Liver (tissue), 9 donors: Measurements from ENCODE around the gene ALMS1. TPM values are rescaled to one million over a fixed set of nuclear protein-coding genes. Genes with fewer than 3 reads are reported as not detected.

Source experiments
- DNase-seq: peaks from one replicate; pipeline ENCODE4 v3.0.0-alpha.2; 2017; ENCODE audit warnings: low spot score
- H3K27ac ChIP-seq, 2 donors: one replicate each; pipeline ENCODE4 v1.7.0; 2013; ENCODE audit warnings: inconsistent platforms in 2 of 2, low read length in 2 of 2, control low read depth in 1 of 2, low read depth in 1 of 2, mild to moderate bottlenecking in 1 of 2
- H3K27me3 ChIP-seq, 4 donors: one replicate each; pipeline versions ENCODE4 v1.6.1 to v1.7.0; 2013; ENCODE audit warnings: low read length in 3 of 4, inconsistent platforms in 1 of 4, mild to moderate bottlenecking in 1 of 4, moderate library complexity in 1 of 4; ENCODE audit not compliant: control insufficient read depth in 4 of 4, insufficient read depth in 4 of 4
- H3K36me3 ChIP-seq, 4 donors: one replicate each; pipeline versions ENCODE4 v1.6.1 to v1.7.0; 2013; ENCODE audit warnings: low read length in 3 of 4, mild to moderate bottlenecking in 3 of 4, low read depth in 1 of 4, moderate library complexity in 1 of 4; ENCODE audit not compliant: control insufficient read depth in 4 of 4, insufficient read depth in 3 of 4
- H3K4me1 ChIP-seq, 4 donors: one replicate each; pipeline versions ENCODE4 v1.6.1 to v1.7.0; 2013; ENCODE audit warnings: low read length in 3 of 4, mild to moderate bottlenecking in 3 of 4, moderate library complexity in 1 of 4; ENCODE audit not compliant: control insufficient read depth in 4 of 4, insufficient read depth in 4 of 4
- H3K4me3 ChIP-seq, 3 donors: one replicate each; pipeline versions ENCODE4 v1.6.1 to v1.7.0; 2013; ENCODE audit warnings: low read length in 3 of 3, control low read depth in 1 of 3, low read depth in 1 of 3, mild to moderate bottlenecking in 1 of 3
- H3K9ac ChIP-seq, 2 donors: one replicate each; pipeline ENCODE4 v1.7.0; 2013; ENCODE audit warnings: low read length in 2 of 2, mild to moderate bottlenecking in 2 of 2, moderate library complexity in 2 of 2, control low read depth in 1 of 2, low read depth in 1 of 2
- H3K9me3 ChIP-seq, 4 donors: one replicate each; pipeline versions ENCODE4 v1.6.1 to v1.7.0; 2013; ENCODE audit warnings: low read length in 3 of 4; ENCODE audit not compliant: control insufficient read depth in 4 of 4
- EGR1 ChIP-seq, 2 donors: IDR thresholded peaks; 2 replicates each; pipeline ENCODE4 v1.6.1; 2016 to 2018; ENCODE audit warnings: antibody characterized with exemption in 2 of 2, low read depth in 2 of 2
- FOXA1 ChIP-seq: IDR thresholded peaks from 2 replicates; pipeline ENCODE4 v1.6.1; 2016; ENCODE audit warnings: antibody characterized with exemption
- FOXA2 ChIP-seq: IDR thresholded peaks from 2 replicates; pipeline ENCODE4 v1.6.1; 2016; ENCODE audit warnings: antibody characterized with exemption
- GABPA ChIP-seq, 2 donors: IDR thresholded peaks in 1 of 2; conservative IDR thresholded peaks in 1 of 2; 2 replicates each; pipeline ENCODE4 v1.6.1; 2016; ENCODE audit warnings: antibody characterized with exemption in 2 of 2, mild to moderate bottlenecking in 1 of 2, moderate library complexity in 1 of 2
- HNF4A ChIP-seq, 2 donors: conservative IDR thresholded peaks; 2 replicates each; pipeline ENCODE4 v1.6.1; 2016; ENCODE audit warnings: antibody characterized with exemption in 2 of 2, mild to moderate bottlenecking in 2 of 2
- HNF4G ChIP-seq: IDR thresholded peaks from 2 replicates; pipeline ENCODE4 v1.6.1; 2016; ENCODE audit warnings: antibody characterized with exemption
- JUND ChIP-seq, 2 donors: IDR thresholded peaks; 2 replicates each; pipeline ENCODE4 v1.6.1; 2016; ENCODE audit warnings: antibody characterized with exemption in 2 of 2
- NR2F2 ChIP-seq: IDR thresholded peaks from 2 replicates; pipeline ENCODE4 v1.6.1; 2016; ENCODE audit warnings: antibody characterized with exemption
- RAD21 ChIP-seq, 2 donors: IDR thresholded peaks; 2 replicates each; pipeline ENCODE4 v1.6.1; 2016; ENCODE audit warnings: antibody characterized with exemption in 2 of 2, mild to moderate bottlenecking in 2 of 2
- RXRA ChIP-seq, 2 donors: IDR thresholded peaks; 2 replicates each; pipeline ENCODE4 v1.6.1; 2017 to 2018; ENCODE audit warnings: antibody characterized with exemption in 2 of 2, mild to moderate bottlenecking in 1 of 2
- SP1 ChIP-seq: IDR thresholded peaks from 2 replicates; pipeline ENCODE4 v1.6.1; 2018; ENCODE audit warnings: antibody characterized with exemption, mild to moderate bottlenecking
- TAF1 ChIP-seq: conservative IDR thresholded peaks from 2 replicates; pipeline ENCODE4 v1.6.1; 2016; ENCODE audit warnings: antibody characterized with exemption, mild to moderate bottlenecking
- YY1 ChIP-seq: IDR thresholded peaks from 2 replicates; pipeline ENCODE4 v1.6.1; 2016; ENCODE audit warnings: antibody characterized with exemption, mild to moderate bottlenecking
- WGBS: extraction: QIAGEN DNeasy Blood & Tissue Kit; methylation state at CpG from one replicate; pipeline ENCODE4 v1.1.7; 2013; 5-methylcytosine and 5-hydroxymethylcytosine counted together
- polyA plus RNA-seq, 2 donors: library from polyadenylated mRNA; stranded (reverse) in 1 of 2; unstranded in 1 of 2; fragments of 200-250 nt in 1 of 2; fragments of >200 nt in 1 of 2; fragmentation: Nextera tagmentation in 1 of 2; extraction: Ambion mirVana in 1 of 2; gene quantifications; one replicate each; pipeline versions ENCODE4 v1.2.1 to v1.2.3, GENCODE V29; 2013 to 2015
- total RNA-seq, 2 donors: library from RNA; depleted of rRNA; stranded (reverse); fragments of >200 nt; gene quantifications; one replicate each; pipeline ENCODE4 v1.2.3, GENCODE V29; 2014
- TF ChIP-seq, protein P1 (sequence below): IDR thresholded peaks from 2 replicates; pipeline ENCODE4 v1.6.1; 2016; ENCODE audit warnings: antibody characterized with exemption
- TF ChIP-seq, protein P2 (sequence below): fragments of 150-350 bp; IDR thresholded peaks from 2 replicates; pipeline ENCODE4 v1.5.1; 2017; ENCODE audit warnings: improper control_type of control experiment, low read depth, low read length; ENCODE audit not compliant: missing input control
- TF ChIP-seq, protein P3 (sequence below): IDR thresholded peaks from 2 replicates; pipeline ENCODE4 v1.6.1; 2016; ENCODE audit warnings: antibody characterized with exemption
- TF ChIP-seq, protein P4 (sequence below): IDR thresholded peaks from 2 replicates; pipeline ENCODE4 v1.6.1; 2016; ENCODE audit warnings: antibody characterized with exemption
- TF ChIP-seq, protein P5 (sequence below): IDR thresholded peaks from 2 replicates; pipeline ENCODE4 v1.6.1; 2016; ENCODE audit warnings: antibody characterized with exemption, mild to moderate bottlenecking
- donor health status: healthy.
- donor health status: healthy.
- donor health status: healthy.
- donor health status: healthy.
- donor health status: healthy.

ALMS1 gene
- total and polyA plus RNA-seq, 4 donors, result 2.1 to 18.3 (median 7.0) TPM

DNA sequence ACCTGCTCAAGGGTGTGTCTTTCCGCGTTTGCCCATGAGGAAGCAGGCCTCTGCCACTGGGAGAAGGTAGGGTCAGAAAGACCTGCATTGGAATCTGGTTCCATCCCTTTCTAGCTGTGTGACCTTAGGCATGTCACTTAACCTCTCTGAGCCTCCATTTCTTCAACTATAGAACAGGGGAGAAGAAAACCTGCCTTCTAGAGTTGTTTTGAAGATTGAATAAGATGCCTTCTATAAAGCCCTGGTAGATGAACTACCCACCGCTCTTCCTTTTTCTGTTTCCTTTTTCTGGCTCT is 256.1 kb downstream of the ALMS1 start:
- Histone ChIP-seq H3K4me3 (peak overlapping the region; percentile 16 to 74 (median 52)), H3K9me3 (no peaks in the 10 kb centered on the region), H3K27me3 (no peaks in the 10 kb centered on the region), H3K9ac (peak overlapping the region; percentile 63 to 92), H3K27ac (peak overlapping the region; percentile 88 to 91), H3K4me1 (peaks cover 8 to 51% (median 35%) of the 10 kb centered on the region in 4 donors), H3K36me3 (no peaks in the 10 kb centered on the region)
- no peak for TF ChIP-seq RXRA (IDR thresholded peaks at IDR 0.05)
- no peak for TF ChIP-seq YY1
- no peak for TF ChIP-seq FOXA2
- no peak for TF ChIP-seq HNF4A (conservative IDR thresholded peaks at IDR 0.05)
- TF ChIP-seq NR2F2, result no peak
- no peak for TF ChIP-seq GABPA (IDR thresholded peaks at IDR 0.05 in 1 of 2, conservative IDR thresholded peaks at IDR 0.05 in 1 of 2)
- no peak for TF ChIP-seq RAD21 (IDR thresholded peaks at IDR 0.05)
- TF ChIP-seq TAF1, result no peak
- TF ChIP-seq, protein P1, sequence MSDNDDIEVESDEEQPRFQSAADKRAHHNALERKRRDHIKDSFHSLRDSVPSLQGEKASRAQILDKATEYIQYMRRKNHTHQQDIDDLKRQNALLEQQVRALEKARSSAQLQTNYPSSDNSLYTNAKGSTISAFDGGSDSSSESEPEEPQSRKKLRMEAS, result no peak
- TF ChIP-seq, protein P2, sequence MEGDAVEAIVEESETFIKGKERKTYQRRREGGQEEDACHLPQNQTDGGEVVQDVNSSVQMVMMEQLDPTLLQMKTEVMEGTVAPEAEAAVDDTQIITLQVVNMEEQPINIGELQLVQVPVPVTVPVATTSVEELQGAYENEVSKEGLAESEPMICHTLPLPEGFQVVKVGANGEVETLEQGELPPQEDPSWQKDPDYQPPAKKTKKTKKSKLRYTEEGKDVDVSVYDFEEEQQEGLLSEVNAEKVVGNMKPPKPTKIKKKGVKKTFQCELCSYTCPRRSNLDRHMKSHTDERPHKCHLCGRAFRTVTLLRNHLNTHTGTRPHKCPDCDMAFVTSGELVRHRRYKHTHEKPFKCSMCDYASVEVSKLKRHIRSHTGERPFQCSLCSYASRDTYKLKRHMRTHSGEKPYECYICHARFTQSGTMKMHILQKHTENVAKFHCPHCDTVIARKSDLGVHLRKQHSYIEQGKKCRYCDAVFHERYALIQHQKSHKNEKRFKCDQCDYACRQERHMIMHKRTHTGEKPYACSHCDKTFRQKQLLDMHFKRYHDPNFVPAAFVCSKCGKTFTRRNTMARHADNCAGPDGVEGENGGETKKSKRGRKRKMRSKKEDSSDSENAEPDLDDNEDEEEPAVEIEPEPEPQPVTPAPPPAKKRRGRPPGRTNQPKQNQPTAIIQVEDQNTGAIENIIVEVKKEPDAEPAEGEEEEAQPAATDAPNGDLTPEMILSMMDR, result no peak
- TF ChIP-seq SP1, result no peak
- TF ChIP-seq, protein P3, sequence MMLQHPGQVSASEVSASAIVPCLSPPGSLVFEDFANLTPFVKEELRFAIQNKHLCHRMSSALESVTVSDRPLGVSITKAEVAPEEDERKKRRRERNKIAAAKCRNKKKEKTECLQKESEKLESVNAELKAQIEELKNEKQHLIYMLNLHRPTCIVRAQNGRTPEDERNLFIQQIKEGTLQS, result no peak
- no peak for DNase-seq
- 36% methylated on average over 3 of the region's 3 CpGs for WGBS

DNA sequence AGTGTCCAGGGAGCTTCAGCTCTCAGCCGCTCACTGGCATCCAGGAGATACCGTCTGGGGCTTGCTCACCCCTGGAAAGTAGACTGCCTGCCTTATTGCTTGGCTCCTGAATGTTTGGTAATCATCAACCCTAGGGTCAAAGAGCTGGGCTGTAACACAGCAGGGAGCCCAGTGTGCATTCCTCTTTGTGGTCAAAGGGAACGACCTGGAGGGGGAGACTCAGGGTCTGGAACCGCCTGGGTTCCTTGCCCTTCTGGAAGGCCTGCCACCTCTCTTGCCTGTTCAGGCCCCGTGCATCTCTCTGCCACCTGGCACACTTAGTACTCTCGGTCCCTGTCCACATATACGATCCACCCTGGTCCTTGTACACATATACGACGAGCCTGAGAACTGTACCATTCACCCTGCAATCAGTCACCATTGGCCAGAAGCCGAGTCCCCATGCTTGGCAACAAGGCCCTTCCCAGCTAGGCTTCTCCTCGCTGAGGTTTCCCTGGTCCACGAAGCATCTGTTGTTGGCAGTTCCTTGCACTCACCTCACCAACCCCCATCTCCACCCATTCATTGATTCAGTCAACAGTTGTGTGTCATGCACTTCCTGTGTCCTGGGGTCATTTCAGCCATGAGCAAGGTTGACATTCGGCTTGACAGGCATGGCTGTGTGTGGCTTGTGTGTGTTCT is 256.8 kb downstream of the ALMS1 start, which contains the start of gene NAT8:
Gene NAT8, minus strand, starts transcription at position 85 of the 681 bp plus-strand sequence. CDS start 794 bp downstream, outside the sequence.
- Histone ChIP-seq H3K27me3 (no peaks in the 10 kb centered on the region), H3K36me3 (no peaks in the 10 kb centered on the region), H3K9me3 (no peaks in the 10 kb centered on the region), H3K27ac (peak within 1 kb of the TSS; percentile 88 to 91), H3K4me1 (peaks cover 9 to 51% (median 32%) of the 10 kb centered on the region in 4 donors), H3K9ac (peak within 1 kb of the TSS; percentile 63 to 92), H3K4me3 (peak within 1 kb of the TSS; percentile 16 to 74 (median 52))
- TF ChIP-seq FOXA1 (peak; percentile 20), FOXA2 (peak; percentile 57), TAF1 (peak; percentile 75), SP1 (peak; percentile 70), NR2F2 (no peak), GABPA (IDR thresholded peaks at IDR 0.05 in 1 of 2, conservative IDR thresholded peaks at IDR 0.05 in 1 of 2) (peak in 1 of 2 donors; percentile 69), EGR1 (IDR thresholded peaks at IDR 0.05; ENCODE audit: low read depth in 2 of 2) (no peak), HNF4G (peak; percentile 14), YY1 (peak; percentile 67), RAD21 (IDR thresholded peaks at IDR 0.05) (no peak), HNF4A (conservative IDR thresholded peaks at IDR 0.05) (peak; percentile 35 to 46), RXRA (IDR thresholded peaks at IDR 0.05) (peak; percentile 74 to 84), JUND (IDR thresholded peaks at IDR 0.05) (no peak)
- TF ChIP-seq, protein P2, result no peak
- TF ChIP-seq, protein P4, sequence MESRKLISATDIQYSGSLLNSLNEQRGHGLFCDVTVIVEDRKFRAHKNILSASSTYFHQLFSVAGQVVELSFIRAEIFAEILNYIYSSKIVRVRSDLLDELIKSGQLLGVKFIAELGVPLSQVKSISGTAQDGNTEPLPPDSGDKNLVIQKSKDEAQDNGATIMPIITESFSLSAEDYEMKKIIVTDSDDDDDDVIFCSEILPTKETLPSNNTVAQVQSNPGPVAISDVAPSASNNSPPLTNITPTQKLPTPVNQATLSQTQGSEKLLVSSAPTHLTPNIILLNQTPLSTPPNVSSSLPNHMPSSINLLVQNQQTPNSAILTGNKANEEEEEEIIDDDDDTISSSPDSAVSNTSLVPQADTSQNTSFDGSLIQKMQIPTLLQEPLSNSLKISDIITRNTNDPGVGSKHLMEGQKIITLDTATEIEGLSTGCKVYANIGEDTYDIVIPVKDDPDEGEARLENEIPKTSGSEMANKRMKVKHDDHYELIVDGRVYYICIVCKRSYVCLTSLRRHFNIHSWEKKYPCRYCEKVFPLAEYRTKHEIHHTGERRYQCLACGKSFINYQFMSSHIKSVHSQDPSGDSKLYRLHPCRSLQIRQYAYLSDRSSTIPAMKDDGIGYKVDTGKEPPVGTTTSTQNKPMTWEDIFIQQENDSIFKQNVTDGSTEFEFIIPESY, result peak; percentile 38
- TF ChIP-seq, protein P5, sequence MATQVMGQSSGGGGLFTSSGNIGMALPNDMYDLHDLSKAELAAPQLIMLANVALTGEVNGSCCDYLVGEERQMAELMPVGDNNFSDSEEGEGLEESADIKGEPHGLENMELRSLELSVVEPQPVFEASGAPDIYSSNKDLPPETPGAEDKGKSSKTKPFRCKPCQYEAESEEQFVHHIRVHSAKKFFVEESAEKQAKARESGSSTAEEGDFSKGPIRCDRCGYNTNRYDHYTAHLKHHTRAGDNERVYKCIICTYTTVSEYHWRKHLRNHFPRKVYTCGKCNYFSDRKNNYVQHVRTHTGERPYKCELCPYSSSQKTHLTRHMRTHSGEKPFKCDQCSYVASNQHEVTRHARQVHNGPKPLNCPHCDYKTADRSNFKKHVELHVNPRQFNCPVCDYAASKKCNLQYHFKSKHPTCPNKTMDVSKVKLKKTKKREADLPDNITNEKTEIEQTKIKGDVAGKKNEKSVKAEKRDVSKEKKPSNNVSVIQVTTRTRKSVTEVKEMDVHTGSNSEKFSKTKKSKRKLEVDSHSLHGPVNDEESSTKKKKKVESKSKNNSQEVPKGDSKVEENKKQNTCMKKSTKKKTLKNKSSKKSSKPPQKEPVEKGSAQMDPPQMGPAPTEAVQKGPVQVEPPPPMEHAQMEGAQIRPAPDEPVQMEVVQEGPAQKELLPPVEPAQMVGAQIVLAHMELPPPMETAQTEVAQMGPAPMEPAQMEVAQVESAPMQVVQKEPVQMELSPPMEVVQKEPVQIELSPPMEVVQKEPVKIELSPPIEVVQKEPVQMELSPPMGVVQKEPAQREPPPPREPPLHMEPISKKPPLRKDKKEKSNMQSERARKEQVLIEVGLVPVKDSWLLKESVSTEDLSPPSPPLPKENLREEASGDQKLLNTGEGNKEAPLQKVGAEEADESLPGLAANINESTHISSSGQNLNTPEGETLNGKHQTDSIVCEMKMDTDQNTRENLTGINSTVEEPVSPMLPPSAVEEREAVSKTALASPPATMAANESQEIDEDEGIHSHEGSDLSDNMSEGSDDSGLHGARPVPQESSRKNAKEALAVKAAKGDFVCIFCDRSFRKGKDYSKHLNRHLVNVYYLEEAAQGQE, result no peak
- TF ChIP-seq, protein P1, result no peak
- TF ChIP-seq, protein P3, result peak; percentile 46
- 21% methylated on average over 13 of the region's 13 CpGs for WGBS
- DNase-seq, result peak; percentile 48
